Hepatocyte (in vitro differentiated cells): ENCODE data around the gene SHC3. TPM values are rescaled to one million over a fixed set of nuclear protein-coding genes. Genes with fewer than 3 reads are reported as not detected.

ENCODE experiments used
- DNase-seq: peaks from one replicate; pipeline ENCODE4 v3.0.0-alpha.2; 2016; ENCODE audit warnings: low spot score
- H2AFZ ChIP-seq: fragments of 200-600 bp; sonication (generic); 2 replicates; pipeline ENCODE4 v1.6.0; 2016; ENCODE audit warnings: antibody characterized with exemption, mild to moderate bottlenecking
- H3K27ac ChIP-seq: fragments of 200-600 bp; sonication (generic); 2 replicates; pipeline ENCODE4 v1.5.1; 2016; ENCODE audit warnings: mild to moderate bottlenecking
- H3K27me3 ChIP-seq: fragments of 200-600 bp; sonication (generic); 2 replicates; pipeline ENCODE4 v1.6.1; 2016
- H3K36me3 ChIP-seq: fragments of 200-600 bp; sonication (generic); replicated peaks from 2 replicates; pipeline ENCODE4 v1.5.1; 2016; ENCODE audit warnings: low read depth; ENCODE audit not compliant: insufficient read depth
- H3K4me1 ChIP-seq: fragments of 200-600 bp; sonication (generic); 2 replicates; pipeline ENCODE4 v1.5.1; 2016; ENCODE audit warnings: mild to moderate bottlenecking, moderate library complexity; ENCODE audit not compliant: insufficient read depth
- H3K4me2 ChIP-seq: fragments of 200-600 bp; sonication (generic); 2 replicates; pipeline ENCODE4 v1.6.0; 2016
- H3K4me3 ChIP-seq: fragments of 200-600 bp; sonication (generic); 2 replicates; pipeline ENCODE4 v1.5.1; 2016; ENCODE audit warnings: mild to moderate bottlenecking
- H3K79me2 ChIP-seq: fragments of 200-600 bp; sonication (generic); 2 replicates; pipeline ENCODE4 v1.6.0; 2017; ENCODE audit warnings: mild to moderate bottlenecking
- H3K9me2 ChIP-seq: fragments of 200-600 bp; sonication (generic); replicated peaks from 2 replicates; pipeline ENCODE4 v1.6.0; 2017; ENCODE audit warnings: mild to moderate bottlenecking; ENCODE audit not compliant: insufficient read depth
- H3K9me3 ChIP-seq: fragments of 200-600 bp; sonication (generic); 2 replicates; pipeline ENCODE4 v1.5.1; 2016; ENCODE audit warnings: low read depth, mild to moderate bottlenecking
- H4K20me1 ChIP-seq: fragments of 200-600 bp; sonication (generic); 2 replicates; pipeline ENCODE4 v1.6.0; 2016; ENCODE audit warnings: mild to moderate bottlenecking; ENCODE audit not compliant: insufficient read depth, poor library complexity, severe bottlenecking
- CTCF ChIP-seq: fragments of 200-600 bp; sonication (generic); IDR thresholded peaks from 2 replicates; pipeline ENCODE4 v1.5.1; 2016; ENCODE audit warnings: antibody characterized with exemption, mild to moderate bottlenecking; ENCODE audit not compliant: poor library complexity
- EZH2 ChIP-seq: fragments of 200-600 bp; sonication (generic); IDR thresholded peaks from 2 replicates; pipeline ENCODE4 v1.6.1; 2016; ENCODE audit warnings: antibody characterized with exemption, mild to moderate bottlenecking, borderline replicate concordance
- EZH2phosphoT487 ChIP-seq: fragments of 200-600 bp; sonication (generic); IDR thresholded peaks from one replicate; pipeline ENCODE4 v1.6.1; 2018; ENCODE audit warnings: antibody characterized with exemption, mild to moderate bottlenecking, low read depth, moderate library complexity; ENCODE audit not compliant: unreplicated experiment, severe bottlenecking
- WGBS: methylation state at CpG from one replicate; pipeline ENCODE4 v1.1.6; 2016; ENCODE audit warnings: low lambda C conversion rate; ENCODE audit errors: missing lambda C conversion rate; 5-methylcytosine and 5-hydroxymethylcytosine counted together
- polyA plus RNA-seq: library from polyadenylated mRNA; unstranded; fragments of >200 nt; fragmentation: Nextera tagmentation; extraction: Ambion mirVana; gene quantifications from 2 replicates; pipeline ENCODE4 v1.2.1, GENCODE V29; 2016
- total RNA-seq: library from RNA; depleted of rRNA; stranded (reverse); fragments of >200 nt; gene quantifications from 2 replicates; pipeline ENCODE4 v1.2.3, GENCODE V29; 2014

The SHC3 gene
- total and polyA plus RNA-seq, 2 experiments from 2014 or later, result 1.5 to 1.8 TPM

GRCh38 chr9:89114741-89115140 lies 63.9 kb downstream of the SHC3 start:
- H3K36me3 ChIP-seq, result no peaks in the 10 kb centered on the region
- no peaks in the 10 kb centered on the region for H4K20me1 ChIP-seq
- no peaks in the 10 kb centered on the region for H3K9me3 ChIP-seq
- DNase-seq, result no peak
- no peaks in the 10 kb centered on the region for H3K79me2 ChIP-seq
- H3K4me3 ChIP-seq, result no peak overlapping the region
- no peak for TF ChIP-seq EZH2phosphoT487
- no peak for TF ChIP-seq EZH2
- no peak for TF ChIP-seq CTCF
- 90% methylated on average over 4 of the region's 4 CpGs for WGBS
- no peaks in the 10 kb centered on the region for H3K4me1 ChIP-seq
- no peak overlapping the region for H3K27ac ChIP-seq
- no peak overlapping the region for H2AFZ ChIP-seq
- no peaks in the 10 kb centered on the region for H3K9me2 ChIP-seq
- no peaks in the 10 kb centered on the region for H3K27me3 ChIP-seq
- H3K4me2 ChIP-seq, result no peak overlapping the region

GRCh38 chr9:89113851-89114250 lies 64.8 kb downstream of the SHC3 start:
- no peak overlapping the region for H2AFZ ChIP-seq
- H3K27me3 ChIP-seq, result no peaks in the 10 kb centered on the region
- 96% methylated on average over 4 of the region's 4 CpGs for WGBS
- H4K20me1 ChIP-seq, result no peaks in the 10 kb centered on the region
- no peak overlapping the region for H3K27ac ChIP-seq
- H3K9me3 ChIP-seq, result no peaks in the 10 kb centered on the region
- no peak overlapping the region for H3K4me2 ChIP-seq
- no peaks in the 10 kb centered on the region for H3K36me3 ChIP-seq
- no peak for TF ChIP-seq CTCF
- TF ChIP-seq EZH2, result no peak
- TF ChIP-seq EZH2phosphoT487, result no peak
- no peak overlapping the region for H3K4me3 ChIP-seq
- H3K9me2 ChIP-seq, result no peaks in the 10 kb centered on the region
- no peaks in the 10 kb centered on the region for H3K79me2 ChIP-seq
- H3K4me1 ChIP-seq, result no peaks in the 10 kb centered on the region
- no peak for DNase-seq

GRCh38 chr9:89112243-89112642 lies 66.4 kb downstream of the SHC3 start:
- no peaks in the 10 kb centered on the region for H3K36me3 ChIP-seq
- no peaks in the 10 kb centered on the region for H3K9me3 ChIP-seq
- no peak overlapping the region for H2AFZ ChIP-seq
- no peak overlapping the region for H3K4me2 ChIP-seq
- H3K4me1 ChIP-seq, result no peaks in the 10 kb centered on the region
- H3K27ac ChIP-seq, result no peak overlapping the region
- H3K4me3 ChIP-seq, result no peak overlapping the region
- no peaks in the 10 kb centered on the region for H3K27me3 ChIP-seq
- H4K20me1 ChIP-seq, result no peaks in the 10 kb centered on the region
- 92% methylated on average over 3 of the region's 3 CpGs for WGBS
- no peak for DNase-seq
- TF ChIP-seq EZH2phosphoT487 (no peak), EZH2 (no peak), CTCF (no peak)
- no peaks in the 10 kb centered on the region for H3K79me2 ChIP-seq
- H3K9me2 ChIP-seq, result no peaks in the 10 kb centered on the region

GRCh38 chr9:89109666-89110065 lies 69.0 kb downstream of the SHC3 start:
- Histone ChIP-seq H3K27ac (no peak overlapping the region), H3K27me3 (no peaks in the 10 kb centered on the region), H3K36me3 (no peaks in the 10 kb centered on the region), H3K4me2 (no peak overlapping the region), H3K9me3 (no peaks in the 10 kb centered on the region), H3K4me3 (no peak overlapping the region), H2AFZ (no peak overlapping the region), H3K9me2 (no peaks in the 10 kb centered on the region), H4K20me1 (no peaks in the 10 kb centered on the region), H3K4me1 (no peaks in the 10 kb centered on the region), H3K79me2 (no peaks in the 10 kb centered on the region)
- TF ChIP-seq CTCF (no peak), EZH2phosphoT487 (no peak), EZH2 (no peak)
- DNase-seq, result no peak
